HG03097 (cell line): ENCODE data around the gene ZNF616.
"Not testable (repeated sequence)": the region's sequence is repeated elsewhere in the genome, so short reads cannot be mapped to it uniquely, and the experiment has no call there.

ENCODE experiments used
- ATAC-seq: cut with Tn5 transposase; IDR thresholded peaks from one replicate; pipeline ENCODE4 v1.9.1; 2021; ENCODE audit not compliant: unreplicated experiment, low FRiP score

ZNF616 gene

GRCh38 chr19:52112624-52113023 lies 27.1 kb downstream of the ZNF616 start:
- no peak for ATAC-seq

- ATAC-seq, result no peak
Measured at GRCh38 chr19:52110780-52111179, 29.0 kb downstream of the ZNF616 start.

- ATAC-seq, result no peak
Measured at GRCh38 chr19:52102782-52103181, 37.0 kb downstream of the ZNF616 start.

GRCh38 chr19:52101866-52102562 lies 37.7 kb downstream of the ZNF616 start:
- no peak for ATAC-seq

- ATAC-seq, result no peak
Measured at GRCh38 chr19:52099497-52100138, 40.1 kb downstream of the ZNF616 start.

- ATAC-seq, result not testable (repeated sequence)
Measured at GRCh38 chr19:52096416-52096815, 43.3 kb downstream of the ZNF616 start.

GRCh38 chr19:52095172-52096014 lies 44.3 kb downstream of the ZNF616 start, which contains the start of gene ZNF841:
Gene ZNF841, minus strand, starts transcription at chr19:52095765. Its CDS starts 10,964 bp downstream, at chr19:52084801.
- peak; percentile 66 for ATAC-seq

GRCh38 chr19:52094526-52095130 lies 45.1 kb downstream of the ZNF616 start:
- ATAC-seq, result no peak

- no peak for ATAC-seq
Measured at GRCh38 chr19:52086481-52086880, 53.3 kb downstream of the ZNF616 start.

GRCh38 chr19:52070496-52070895 lies 69.2 kb downstream of the ZNF616 start:
- no peak for ATAC-seq

- no peak for ATAC-seq
Measured at GRCh38 chr19:52069653-52070052, 70.1 kb downstream of the ZNF616 start.

GRCh38 chr19:52066258-52066863 lies 73.4 kb downstream of the ZNF616 start:
- no peak for ATAC-seq

- no peak for ATAC-seq
Measured at GRCh38 chr19:52065399-52065798, 74.3 kb downstream of the ZNF616 start.
